KOPT-K1 (cell line): ENCODE measurements around the gene ICAM1.

ENCODE experiments used
- H3K27ac ChIP-seq: fragments of 200-600 bp; sonication (generic); 2 replicates; pipeline ENCODE4 v1.5.1; 2016; ENCODE audit warnings: antibody characterized with exemption, mild to moderate bottlenecking, low read depth, low read length; ENCODE audit not compliant: poor library complexity, severe bottlenecking
- H3K36me3 ChIP-seq: fragments of 200-600 bp; sonication (generic); 2 replicates; pipeline ENCODE4 v1.5.1; 2017; ENCODE audit warnings: antibody characterized with exemption, mild to moderate bottlenecking, low read length, moderate library complexity; ENCODE audit not compliant: insufficient read depth
- H3K9me3 ChIP-seq: fragments of 200-600 bp; sonication (generic); 2 replicates; pipeline ENCODE4 v1.5.1; 2017; ENCODE audit warnings: antibody characterized with exemption, low read length, mild to moderate bottlenecking; ENCODE audit not compliant: insufficient read depth, poor library complexity, severe bottlenecking

Gene ICAM1

DNA sequence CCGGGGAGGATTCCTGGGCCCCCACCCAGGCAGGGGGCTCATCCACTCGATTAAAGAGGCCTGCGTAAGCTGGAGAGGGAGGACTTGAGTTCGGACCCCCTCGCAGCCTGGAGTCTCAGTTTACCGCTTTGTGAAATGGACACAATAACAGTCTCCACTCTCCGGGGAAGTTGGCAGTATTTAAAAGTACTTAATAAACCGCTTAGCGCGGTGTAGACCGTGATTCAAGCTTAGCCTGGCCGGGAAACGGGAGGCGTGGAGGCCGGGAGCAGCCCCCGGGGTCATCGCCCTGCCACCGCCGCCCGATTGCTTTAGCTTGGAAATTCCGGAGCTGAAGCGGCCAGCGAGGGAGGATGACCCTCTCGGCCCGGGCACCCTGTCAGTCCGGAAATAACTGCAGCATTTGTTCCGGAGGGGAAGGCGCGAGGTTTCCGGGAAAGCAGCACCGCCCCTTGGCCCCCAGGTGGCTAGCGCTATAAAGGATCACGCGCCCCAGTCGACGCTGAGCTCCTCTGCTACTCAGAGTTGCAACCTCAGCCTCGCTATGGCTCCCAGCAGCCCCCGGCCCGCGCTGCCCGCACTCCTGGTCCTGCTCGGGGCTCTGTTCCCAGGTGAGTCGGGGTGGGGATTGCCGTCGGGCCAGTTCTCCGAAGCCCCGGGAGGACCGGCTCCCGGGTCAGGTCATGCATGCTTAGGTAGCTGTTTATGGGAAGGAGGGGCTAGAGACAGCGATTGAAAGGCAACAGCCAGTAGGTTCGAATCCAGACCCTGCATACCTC is at the start of gene ICAM1:
ICAM1 (plus strand) TSS at position 505 of the 779 bp plus-strand sequence; CDS start at position 545, 40 bp downstream.
- Histone ChIP-seq H3K9me3 (no peaks in the 10 kb centered on the region), H3K27ac (peak within 1 kb of the TSS; percentile 45), H3K36me3 (no peaks in the 10 kb centered on the region)

GRCh38 chr19:10222201-10222890 is 48.6 kb upstream of the ICAM1 start:
- H3K27ac ChIP-seq: no peak overlapping the region

GRCh38 chr19:10223488-10224213 is 47.3 kb upstream of the ICAM1 start:
- Histone ChIP-seq H3K9me3 (no peaks in the 10 kb centered on the region), H3K27ac (no peak overlapping the region), H3K36me3 (no peaks in the 10 kb centered on the region)

More at GRCh38 chr19:10222201-10222890, 48.6 kb upstream of the ICAM1 start:
- H3K36me3 ChIP-seq: no peaks in the 10 kb centered on the region
- H3K9me3 ChIP-seq: no peaks in the 10 kb centered on the region

- H3K36me3 ChIP-seq: no peaks in the 10 kb centered on the region
- H3K9me3 ChIP-seq: no peaks in the 10 kb centered on the region
- no peak overlapping the region for H3K27ac ChIP-seq
These were observed 46.6 kb upstream of the ICAM1 start for GRCh38 chr19:10224337-10224736.

DNA sequence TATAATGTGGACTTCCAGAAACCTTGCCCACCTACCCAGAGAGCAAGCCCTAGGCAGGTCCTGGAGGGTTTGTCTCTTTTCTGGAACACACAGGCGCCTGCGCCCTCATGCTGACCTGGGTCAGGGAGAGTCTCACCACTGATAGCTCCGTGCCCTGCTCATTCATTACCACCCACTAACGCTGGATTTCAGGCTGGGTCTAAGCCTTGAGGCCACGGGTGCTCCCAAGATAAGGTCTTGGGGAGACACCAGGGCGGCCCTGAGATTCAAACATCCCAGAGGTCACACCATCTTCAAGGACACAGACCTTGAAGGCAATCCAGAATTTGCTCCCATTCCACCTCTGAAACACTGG is 44.9 kb upstream of the ICAM1 start:
- no peak overlapping the region for H3K27ac ChIP-seq
- H3K36me3 ChIP-seq: no peaks in the 10 kb centered on the region
- H3K9me3 ChIP-seq: no peaks in the 10 kb centered on the region

DNA sequence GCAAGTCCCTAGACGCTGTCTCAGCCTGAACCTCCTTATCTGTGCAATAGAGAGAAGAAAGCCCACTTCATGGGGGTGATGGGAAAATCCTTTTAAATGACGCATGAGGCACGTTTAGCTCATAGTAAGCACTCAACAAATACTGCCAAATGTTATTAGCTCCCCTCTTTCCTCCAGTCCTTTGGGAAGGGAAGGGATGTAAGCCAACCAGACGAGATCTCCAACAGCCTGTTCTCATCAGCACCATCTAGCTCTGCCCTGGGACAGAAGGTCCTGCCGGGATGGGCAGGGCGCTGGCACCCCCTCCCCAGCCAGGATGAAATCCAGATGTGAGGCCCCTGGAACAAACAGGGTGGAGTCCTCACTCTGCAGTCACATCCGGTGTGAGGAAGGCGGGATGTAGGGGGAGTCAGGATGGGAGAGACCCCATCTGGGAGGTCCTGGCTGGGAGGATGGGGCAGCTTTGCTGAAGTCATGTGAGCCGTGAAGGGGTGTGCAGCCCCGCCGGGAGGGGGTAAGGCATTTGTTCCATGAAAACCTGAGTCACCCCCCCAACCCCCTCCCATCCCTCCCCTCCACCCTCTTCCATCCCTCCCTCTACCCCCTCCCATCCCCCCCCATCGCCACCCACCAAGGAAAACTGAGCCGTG is 44.4 kb upstream of the ICAM1 start:
- H3K27ac ChIP-seq: no peak overlapping the region
- H3K9me3 ChIP-seq: no peaks in the 10 kb centered on the region
- no peaks in the 10 kb centered on the region for H3K36me3 ChIP-seq

DNA sequence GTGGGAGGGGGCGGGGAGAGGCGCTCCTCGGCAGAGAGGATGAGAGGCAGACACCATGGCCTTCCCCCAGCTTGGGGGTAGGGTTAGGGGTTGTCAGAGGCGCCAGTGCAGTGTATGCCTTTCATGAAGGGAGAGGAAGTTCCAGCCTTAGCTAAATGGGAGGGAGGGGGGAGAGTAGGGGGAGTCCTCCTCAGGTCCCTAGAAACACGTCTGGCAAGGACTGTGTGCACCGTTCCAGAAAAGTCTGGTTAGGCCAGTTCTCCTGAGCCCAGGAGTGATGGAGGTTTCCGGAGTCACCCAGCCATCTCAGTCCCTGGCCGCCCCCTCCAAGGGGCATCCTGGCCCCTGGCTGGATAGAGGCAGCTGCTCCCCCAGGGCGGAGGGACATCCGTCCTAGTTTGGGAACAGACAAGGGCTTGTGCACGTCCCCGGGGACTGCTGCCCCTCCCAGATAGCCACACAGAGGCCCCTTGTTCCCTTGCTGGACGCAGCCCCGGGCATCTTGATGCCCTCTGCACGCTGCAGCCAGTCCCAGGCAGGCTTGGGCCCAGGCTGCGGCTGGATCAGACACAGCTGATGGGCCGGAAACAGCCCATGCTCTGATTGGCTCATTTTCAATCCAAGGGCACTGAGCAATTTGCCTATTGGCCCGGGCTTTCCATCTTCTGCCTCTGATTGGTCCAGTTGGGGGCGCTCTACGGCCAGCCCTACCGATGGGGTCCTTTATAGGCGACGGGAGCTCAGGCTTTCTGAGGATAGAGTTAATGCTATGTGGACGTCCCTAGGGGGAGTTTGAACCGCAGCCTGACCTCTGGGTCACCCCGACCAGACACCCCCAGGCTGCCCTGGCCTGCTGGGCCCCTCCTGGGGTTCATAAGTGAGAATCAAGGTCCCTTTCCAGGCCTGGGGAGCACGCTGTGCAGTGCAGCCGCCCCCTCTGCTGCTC is 43.6 kb upstream of the ICAM1 start:
- no peak overlapping the region for H3K27ac ChIP-seq
- H3K36me3 ChIP-seq: no peaks in the 10 kb centered on the region
- H3K9me3 ChIP-seq: no peaks in the 10 kb centered on the region

DNA sequence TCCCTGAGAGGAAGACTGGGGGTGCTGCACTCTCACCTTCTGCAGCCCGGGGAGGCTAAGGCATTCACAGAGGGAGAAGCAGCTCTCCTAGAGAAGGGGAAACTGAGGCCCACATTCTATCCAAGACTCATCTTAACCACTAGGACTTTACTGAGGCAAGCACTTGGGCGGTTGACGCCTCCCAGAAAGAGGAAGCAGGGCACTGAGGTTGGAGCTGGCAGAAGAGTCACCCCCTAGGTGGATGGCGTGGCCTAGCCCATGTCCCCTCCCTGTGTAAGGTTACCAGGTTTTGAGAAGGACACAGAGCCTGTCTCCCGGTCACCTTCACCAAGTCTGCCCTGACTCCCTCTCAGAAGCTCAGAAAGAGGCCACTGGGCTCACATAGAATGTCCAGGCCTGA is 42.5 kb upstream of the ICAM1 start:
- H3K27ac ChIP-seq: no peak overlapping the region
- H3K36me3 ChIP-seq: no peaks in the 10 kb centered on the region
- H3K9me3 ChIP-seq: no peaks in the 10 kb centered on the region

GRCh38 chr19:10228920-10229319 is 42.0 kb upstream of the ICAM1 start:
- H3K36me3 ChIP-seq: no peaks in the 10 kb centered on the region
- H3K9me3 ChIP-seq: no peaks in the 10 kb centered on the region
- no peak overlapping the region for H3K27ac ChIP-seq

DNA sequence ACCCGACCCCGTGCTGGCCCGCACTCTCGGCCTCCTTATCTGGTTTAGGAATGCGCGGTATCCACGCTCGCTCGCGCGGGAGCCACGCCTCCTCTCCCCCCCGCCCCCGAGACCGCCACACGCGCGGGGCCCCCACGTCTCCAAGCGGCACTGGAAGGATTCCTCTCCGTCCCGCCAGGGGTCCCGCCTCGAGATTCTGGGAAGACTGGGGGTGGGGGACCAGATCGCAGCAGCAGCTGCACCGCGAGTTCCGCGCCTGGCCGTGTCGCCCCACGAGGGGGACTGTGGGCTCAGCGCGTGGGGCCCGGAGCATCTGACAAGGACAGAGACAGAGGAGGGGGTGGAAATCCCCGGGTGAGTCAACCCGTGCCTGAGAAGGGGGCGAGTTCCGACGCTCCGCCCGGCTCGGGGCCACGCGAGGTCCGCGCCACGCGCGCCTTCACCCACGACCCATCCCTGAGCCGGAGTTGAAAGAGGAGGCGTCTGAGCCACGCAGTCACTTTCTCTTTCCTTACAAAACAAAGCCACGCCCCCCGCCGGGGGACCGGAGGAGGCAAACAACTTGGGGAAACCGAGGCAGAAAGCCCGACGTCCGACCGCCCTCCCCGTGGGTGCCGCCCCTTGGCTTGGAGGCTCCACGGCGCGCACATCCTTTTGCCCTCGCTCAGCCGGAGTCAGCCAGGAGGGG is 40.6 kb upstream of the ICAM1 start:
- H3K9me3 ChIP-seq: no peaks in the 10 kb centered on the region
- no peak overlapping the region for H3K27ac ChIP-seq
- H3K36me3 ChIP-seq: no peaks in the 10 kb centered on the region

DNA sequence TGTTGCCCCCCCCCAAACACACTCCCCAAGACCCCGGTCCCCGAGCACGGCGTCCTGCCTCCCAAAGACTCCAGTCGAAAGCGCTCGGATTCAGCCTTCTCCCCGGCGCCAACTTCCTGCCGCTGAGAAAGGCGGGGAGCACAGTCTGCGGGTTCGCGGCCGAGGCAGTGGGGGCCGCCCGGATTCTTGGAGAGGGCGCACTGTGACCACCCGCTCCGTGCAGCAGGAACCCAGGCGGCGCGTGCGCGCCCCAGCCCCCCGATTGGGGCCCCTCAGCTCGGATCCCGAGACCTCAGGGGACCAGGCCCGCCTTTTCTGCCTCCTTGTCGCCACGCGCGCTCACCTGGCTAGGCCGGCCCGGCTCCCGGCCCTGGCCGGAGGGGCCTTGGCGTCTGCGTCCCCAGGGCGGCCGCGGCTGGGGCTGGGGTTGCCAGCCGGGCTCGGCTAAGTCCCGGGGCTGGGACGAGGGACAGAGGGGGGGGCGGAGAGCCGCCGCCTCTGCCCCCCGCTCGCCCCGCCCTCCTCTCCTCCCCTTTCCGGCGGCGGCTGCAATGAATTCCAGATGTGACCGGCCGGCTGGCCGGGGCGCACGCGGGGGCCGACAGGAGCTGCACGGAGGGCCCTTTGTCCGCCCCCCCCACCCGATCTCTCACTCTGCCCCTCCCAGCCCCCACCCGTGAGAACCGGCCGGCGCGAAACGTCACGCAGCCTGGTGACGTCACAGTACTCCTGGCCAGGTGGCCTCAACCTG is 39.9 kb upstream of the ICAM1 start, which contains the start of gene S1PR2:
S1PR2 (minus strand) TSS at position 471 of the 751 bp plus-strand sequence. CDS start 6,426 bp downstream, outside the sequence.
- Histone ChIP-seq H3K27ac (peak within 1 kb of the TSS; percentile 42), H3K9me3 (no peaks in the 10 kb centered on the region), H3K36me3 (no peaks in the 10 kb centered on the region)

DNA sequence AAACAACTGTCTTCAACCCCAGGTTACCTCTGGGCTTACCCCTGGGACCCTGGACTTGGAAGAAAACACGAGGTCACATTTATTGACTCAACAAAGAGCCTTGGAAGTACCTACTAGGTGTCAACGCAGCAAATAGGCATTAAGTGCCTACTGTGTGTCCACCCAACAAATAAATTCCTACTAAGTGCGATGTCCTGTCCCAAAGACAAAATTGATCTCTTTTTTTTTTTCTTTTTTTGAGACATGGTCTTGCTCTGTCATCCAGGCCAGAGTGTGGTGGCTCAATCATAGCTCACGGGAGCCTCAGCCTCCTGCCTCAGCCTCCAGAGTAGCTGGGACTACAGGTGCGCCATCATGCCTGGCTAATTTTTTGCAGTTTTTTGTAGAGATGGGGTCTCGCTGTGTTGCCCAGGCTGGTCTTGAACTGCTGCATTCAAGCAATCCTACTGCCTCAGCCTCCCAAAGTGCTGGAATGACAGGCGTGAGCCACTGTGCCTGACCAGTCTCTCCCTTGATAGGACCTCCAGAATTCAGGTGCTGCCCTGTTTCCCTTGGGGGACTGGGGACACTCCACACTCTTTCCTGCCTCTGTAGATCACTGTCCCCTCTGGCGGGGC is 39.2 kb upstream of the ICAM1 start:
- H3K36me3 ChIP-seq: no peaks in the 10 kb centered on the region
- no peak overlapping the region for H3K27ac ChIP-seq
- no peaks in the 10 kb centered on the region for H3K9me3 ChIP-seq

DNA sequence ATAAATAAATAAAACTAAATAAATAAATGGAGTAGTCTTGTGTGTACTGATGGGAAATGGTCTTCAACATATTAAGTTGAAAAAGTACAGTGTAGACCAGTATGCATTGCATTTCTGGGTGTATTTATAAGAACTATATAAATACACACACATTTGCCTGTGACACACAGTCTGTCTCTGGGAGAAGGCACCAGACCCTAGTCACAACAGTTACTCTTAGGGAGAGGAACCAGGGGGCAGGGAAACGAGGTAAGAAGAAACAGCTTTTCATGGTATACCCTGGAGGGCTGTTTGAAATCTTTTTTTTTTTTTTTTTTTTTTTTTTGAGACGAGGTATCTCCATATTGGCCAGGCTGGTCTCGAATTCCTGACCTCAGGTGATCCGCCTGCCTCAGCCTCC is 37.0 kb upstream of the ICAM1 start:
- Histone ChIP-seq H3K9me3 (no peaks in the 10 kb centered on the region), H3K27ac (no peak overlapping the region), H3K36me3 (no peaks in the 10 kb centered on the region)
